Coronary artery (tissue), 2 donors: Measurements from ENCODE around the gene IFI27L2.

ENCODE experiments used
- DNase-seq: peaks from one replicate; pipeline ENCODE4 v3.0.0-alpha.2; 2017; ENCODE audit warnings: low spot score
- H3K27ac ChIP-seq, 2 donors: fragments of 200-600 bp; sonication (generic); one replicate each; pipeline ENCODE4 v1.5.1; 2016 to 2019
- H3K4me3 ChIP-seq: fragments of 200-600 bp; sonication (generic); 2 replicates; pipeline ENCODE4 v1.5.1; 2016; ENCODE audit warnings: mild to moderate bottlenecking, moderate library complexity
- TF ChIP-seq, protein P1 (sequence below): fragments of 200-600 bp; sonication (generic); IDR thresholded peaks from one replicate; pipeline ENCODE4 v1.5.1; 2019; ENCODE audit warnings: antibody characterized with exemption

The IFI27L2 gene

DNA sequence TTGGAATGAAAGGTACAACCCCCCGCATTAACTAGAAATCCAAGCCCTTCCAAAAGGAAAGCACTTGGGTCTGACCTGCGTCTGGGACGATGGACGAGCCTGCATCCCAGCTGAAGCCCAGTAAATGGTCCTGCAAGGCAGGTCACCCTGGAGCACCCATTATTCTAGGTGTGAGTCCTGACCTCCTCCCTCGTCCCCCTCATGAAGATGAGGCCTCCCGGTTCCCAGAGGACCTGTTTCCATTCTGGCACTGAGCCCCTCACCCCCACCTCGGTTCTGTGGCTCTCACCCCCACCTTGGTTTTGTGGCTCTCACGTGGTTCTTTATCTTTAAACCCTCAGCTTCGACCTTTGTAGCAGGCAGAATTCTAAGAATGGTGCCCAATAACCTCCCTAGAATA is 11.5 kb downstream of the IFI27L2 start:
- no peak for DNase-seq
- TF ChIP-seq, protein P1, sequence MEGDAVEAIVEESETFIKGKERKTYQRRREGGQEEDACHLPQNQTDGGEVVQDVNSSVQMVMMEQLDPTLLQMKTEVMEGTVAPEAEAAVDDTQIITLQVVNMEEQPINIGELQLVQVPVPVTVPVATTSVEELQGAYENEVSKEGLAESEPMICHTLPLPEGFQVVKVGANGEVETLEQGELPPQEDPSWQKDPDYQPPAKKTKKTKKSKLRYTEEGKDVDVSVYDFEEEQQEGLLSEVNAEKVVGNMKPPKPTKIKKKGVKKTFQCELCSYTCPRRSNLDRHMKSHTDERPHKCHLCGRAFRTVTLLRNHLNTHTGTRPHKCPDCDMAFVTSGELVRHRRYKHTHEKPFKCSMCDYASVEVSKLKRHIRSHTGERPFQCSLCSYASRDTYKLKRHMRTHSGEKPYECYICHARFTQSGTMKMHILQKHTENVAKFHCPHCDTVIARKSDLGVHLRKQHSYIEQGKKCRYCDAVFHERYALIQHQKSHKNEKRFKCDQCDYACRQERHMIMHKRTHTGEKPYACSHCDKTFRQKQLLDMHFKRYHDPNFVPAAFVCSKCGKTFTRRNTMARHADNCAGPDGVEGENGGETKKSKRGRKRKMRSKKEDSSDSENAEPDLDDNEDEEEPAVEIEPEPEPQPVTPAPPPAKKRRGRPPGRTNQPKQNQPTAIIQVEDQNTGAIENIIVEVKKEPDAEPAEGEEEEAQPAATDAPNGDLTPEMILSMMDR, result no peak

DNA sequence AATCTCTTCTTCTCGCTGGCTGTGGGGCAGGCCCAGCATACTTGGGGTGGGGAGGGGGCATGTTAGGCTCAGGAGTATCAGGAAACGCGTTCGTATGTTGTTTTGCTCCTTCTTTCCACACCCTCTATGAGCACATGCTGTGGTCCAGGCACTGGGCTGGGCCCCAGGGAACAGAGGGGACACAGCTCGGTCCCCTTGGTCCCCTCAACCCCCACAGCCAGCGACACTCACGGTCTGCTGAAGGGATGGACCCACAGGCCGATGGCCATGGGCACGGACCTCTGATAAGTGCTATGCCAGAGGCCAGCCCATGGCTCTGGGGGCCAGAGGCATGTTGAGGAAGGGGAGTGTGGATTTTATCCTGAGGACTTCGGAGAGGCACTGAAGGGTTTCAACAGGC is 12.7 kb downstream of the IFI27L2 start:
- DNase-seq, result no peak
- Histone ChIP-seq H3K27ac (no peak overlapping the region), H3K4me3 (no peak overlapping the region)
- TF ChIP-seq, protein P1, result no peak

More for the DNA sequence above, 11.5 kb downstream of the IFI27L2 start:
- Histone ChIP-seq H3K27ac (no peak overlapping the region), H3K4me3 (no peak overlapping the region)

DNA sequence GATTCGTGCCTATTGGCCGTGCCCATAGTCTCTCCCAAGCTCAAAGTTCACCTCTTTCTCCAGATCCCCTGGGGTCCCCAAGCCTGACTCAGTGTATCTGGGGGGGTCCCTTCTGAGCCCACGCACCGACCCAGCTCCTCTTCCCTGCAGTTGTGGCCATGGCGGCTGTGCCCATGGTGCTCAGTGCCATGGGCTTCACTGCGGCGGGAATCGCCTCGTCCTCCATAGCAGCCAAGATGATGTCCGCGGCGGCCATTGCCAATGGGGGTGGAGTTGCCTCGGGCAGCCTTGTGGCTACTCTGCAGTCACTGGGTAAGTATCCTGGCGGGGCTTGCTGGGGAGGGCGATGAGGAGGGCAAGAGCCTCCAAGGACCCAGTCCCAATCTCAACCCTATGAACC is 13.8 kb downstream of the IFI27L2 start:
- H3K4me3 ChIP-seq, result no peak overlapping the region
- DNase-seq, result peak; percentile 69
- H3K27ac ChIP-seq, result peak overlapping the region in 1 of 2 donors; percentile 7
- TF ChIP-seq, protein P1, result no peak

DNA sequence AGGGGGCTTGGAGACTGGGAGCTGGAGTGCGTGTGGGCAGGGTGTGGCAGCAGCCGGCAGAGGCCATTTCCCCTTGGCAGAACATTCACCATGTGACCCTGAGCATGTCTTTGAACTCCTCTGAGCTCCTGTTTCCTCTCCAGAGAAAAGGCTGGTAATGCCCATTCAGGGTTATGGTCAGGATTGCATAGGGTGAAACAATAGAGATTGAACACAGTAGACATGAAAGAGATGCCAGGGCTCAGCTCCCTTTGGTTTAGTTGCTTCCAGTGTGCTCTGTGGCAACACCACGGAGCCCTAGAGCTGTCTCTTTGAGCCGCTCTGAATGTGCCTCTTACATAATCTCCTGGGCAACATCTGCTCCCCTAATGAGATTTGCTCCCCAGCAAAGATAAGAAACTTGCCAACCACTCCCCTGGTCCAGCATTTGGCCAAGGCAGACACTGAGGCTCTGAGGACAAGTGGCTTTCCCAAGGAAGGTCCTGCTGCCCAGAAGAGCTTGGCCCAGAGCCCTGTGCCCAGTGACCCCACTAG is 14.3 kb downstream of the IFI27L2 start:
- peak; percentile 67 for DNase-seq
- Histone ChIP-seq H3K27ac (peak overlapping the region in 1 of 2 donors; percentile 68), H3K4me3 (no peak overlapping the region)
- TF ChIP-seq, protein P1, result no peak

DNA sequence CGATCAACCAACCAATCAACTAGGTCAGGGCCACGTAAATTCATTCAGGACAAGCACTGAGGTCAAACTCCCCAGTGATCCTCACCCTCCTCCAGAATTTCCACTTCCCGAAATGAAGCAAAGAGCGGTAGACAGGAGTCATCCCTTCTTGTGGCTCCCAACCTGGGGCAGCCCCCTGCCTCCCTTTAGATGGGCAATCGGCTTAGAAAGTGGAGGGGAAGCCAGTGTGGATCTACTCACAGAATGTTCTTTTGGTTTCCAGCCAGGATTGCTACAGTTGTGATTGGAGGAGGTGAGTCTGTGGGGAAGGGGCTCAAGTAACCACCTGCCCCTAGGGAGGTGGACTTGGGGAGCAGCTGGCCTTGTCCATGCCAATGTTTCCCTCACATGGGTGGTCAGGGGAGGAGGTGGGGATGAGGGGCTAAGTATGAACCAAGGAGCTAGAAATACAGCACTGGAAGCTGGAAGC is 14.8 kb downstream of the IFI27L2 start:
- DNase-seq, result peak; percentile 65
- TF ChIP-seq, protein P1, result no peak
- Histone ChIP-seq H3K4me3 (peak overlapping the region; percentile 6), H3K27ac (peak overlapping the region in 1 of 2 donors; percentile 68)

DNA sequence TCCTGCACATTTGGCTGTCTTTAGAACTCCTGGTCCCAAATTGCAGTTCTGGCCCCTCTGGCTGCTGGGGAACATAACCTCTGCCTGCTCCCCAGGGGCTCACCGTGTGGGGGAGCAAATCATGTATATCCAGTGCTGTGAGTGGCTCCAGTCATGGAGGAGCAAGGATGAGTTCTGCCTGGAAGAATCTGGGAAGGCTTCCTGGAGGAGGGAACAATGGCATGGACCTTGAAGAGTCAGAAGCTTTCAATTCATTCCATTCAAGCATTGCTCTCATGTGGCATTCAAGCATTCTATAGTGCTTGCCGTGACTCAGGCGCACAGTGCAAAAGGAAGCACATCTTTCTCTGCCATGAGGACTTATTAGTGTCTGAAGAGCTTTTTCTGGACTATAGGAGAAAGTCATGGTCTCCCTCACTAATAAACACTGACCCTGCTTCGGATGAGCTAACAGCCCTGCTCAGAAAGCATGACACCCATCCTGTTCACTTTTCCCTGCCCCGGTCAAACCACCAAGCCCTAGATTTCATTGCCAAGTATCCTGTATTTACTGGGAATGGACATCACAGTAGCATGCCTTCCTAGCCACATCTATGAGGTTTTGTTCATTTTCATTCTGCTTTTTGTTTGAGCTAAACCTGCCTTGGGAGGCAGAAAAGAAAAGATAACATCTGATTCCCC is 15.4 kb downstream of the IFI27L2 start:
- Histone ChIP-seq H3K4me3 (peak overlapping the region; percentile 6), H3K27ac (peak overlapping the region in 1 of 2 donors; percentile 68)
- peak; percentile 35 for DNase-seq
- TF ChIP-seq, protein P1, result no peak

DNA sequence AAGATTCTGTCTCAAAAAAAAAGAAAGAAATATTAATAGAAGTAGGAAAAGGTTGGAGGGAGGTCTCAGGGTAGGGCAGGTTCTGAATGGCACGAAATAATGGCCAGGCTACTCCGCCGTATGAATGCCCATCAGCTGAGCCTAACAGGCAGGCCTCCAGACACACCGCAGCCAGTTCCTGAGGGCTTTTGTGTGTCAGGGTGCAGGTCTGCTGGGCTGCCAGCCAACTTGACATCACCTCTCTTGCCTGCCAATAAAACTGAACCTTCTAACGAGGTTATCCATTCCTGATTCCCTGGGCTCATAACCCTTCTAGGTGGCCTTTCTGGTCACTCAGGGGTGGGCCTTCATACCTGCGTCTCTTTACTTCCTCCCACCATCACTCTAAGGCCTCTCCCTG is 15.9 kb downstream of the IFI27L2 start:
- Histone ChIP-seq H3K4me3 (no peak overlapping the region), H3K27ac (peak overlapping the region; percentile 10 to 68)
- DNase-seq, result peak; percentile 58
- TF ChIP-seq, protein P1, result no peak
